ENCODE measurements around the gene AP3S2. TPM values are rescaled to one million over a fixed set of nuclear protein-coding genes. Genes with fewer than 3 reads are reported as not detected.
"Not testable (repeated sequence)": the region's sequence is repeated elsewhere in the genome, so short reads cannot be mapped to it uniquely, and the experiment has no call there.

AP3S2 gene
- total and polyA plus RNA-seq, 9 donors = 23.7 to 35.2 (median 26.6) TPM

DNA sequence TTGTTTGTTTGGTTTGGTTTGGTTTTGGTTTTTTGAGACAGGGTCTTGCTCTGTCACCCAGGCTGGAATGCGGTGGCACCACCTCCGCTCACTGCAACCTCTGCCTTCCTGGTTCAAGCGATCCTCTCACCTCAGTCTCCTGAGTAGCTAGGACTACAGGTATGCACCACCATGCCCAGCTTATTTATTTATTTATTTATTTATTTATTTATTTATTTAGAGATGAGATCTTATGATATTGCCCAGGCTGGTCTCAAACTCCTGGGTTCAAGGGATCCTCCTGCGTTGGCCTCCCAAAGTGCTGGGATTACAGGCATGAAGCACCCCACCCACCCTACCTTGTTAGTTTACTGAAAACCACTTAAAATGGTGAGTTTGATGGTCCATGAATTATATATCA lies 105.2 kb downstream of the AP3S2 start:
- H3K36me3 ChIP-seq (ENCODE audit: control insufficient read depth, insufficient read depth, low read length); DNase-seq; H3K27me3 ChIP-seq (ENCODE audit: control insufficient read depth, insufficient read depth, low read length); H3K9me3 ChIP-seq (replicated peaks; ENCODE audit: control insufficient read depth, low read depth, low read length); H3K27ac ChIP-seq (ENCODE audit: low read length); H3K4me3 ChIP-seq (ENCODE audit: low read length); H3K4me1 ChIP-seq (ENCODE audit: control insufficient read depth, insufficient read depth, low read length): not testable (repeated sequence)
- WGBS (ENCODE audit: insufficient coverage) = no CpG with 5 or more reads among the region's 4 CpGs

DNA sequence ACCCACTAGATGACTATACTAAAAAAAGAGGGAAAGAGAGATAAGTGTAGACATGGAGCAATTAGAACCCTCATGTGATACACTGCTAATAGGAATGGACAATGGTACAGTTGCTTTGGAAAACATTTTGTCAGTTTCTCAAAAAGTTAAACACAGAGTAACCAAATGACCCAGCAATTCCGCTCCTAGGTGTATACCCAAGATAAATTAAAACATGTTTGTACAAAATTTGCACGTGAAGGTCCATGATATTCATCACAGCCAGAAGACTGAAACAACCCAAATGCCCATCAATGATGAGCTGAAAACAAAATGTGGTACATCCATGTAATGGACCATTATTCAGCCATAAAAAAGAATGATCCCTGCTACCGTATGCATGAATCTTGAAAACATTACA lies 105.8 kb downstream of the AP3S2 start:
- H3K27me3 ChIP-seq (ENCODE audit: control insufficient read depth, insufficient read depth, low read length) = no peaks in the 10 kb centered on the region
- no peak for DNase-seq
- no peaks in the 10 kb centered on the region for H3K36me3 ChIP-seq (ENCODE audit: control insufficient read depth, insufficient read depth, low read length)
- no peak overlapping the region for H3K4me3 ChIP-seq (ENCODE audit: low read length)
- WGBS (ENCODE audit: insufficient coverage) = no CpG with 5 or more reads among the region's 3 CpGs
- peaks cover 9% of the 10 kb centered on the region for H3K9me3 ChIP-seq (replicated peaks; ENCODE audit: control insufficient read depth, low read depth, low read length)
- H3K4me1 ChIP-seq (ENCODE audit: control insufficient read depth, insufficient read depth, low read length) = no peaks in the 10 kb centered on the region
- H3K27ac ChIP-seq (ENCODE audit: low read length) = no peak overlapping the region

DNA sequence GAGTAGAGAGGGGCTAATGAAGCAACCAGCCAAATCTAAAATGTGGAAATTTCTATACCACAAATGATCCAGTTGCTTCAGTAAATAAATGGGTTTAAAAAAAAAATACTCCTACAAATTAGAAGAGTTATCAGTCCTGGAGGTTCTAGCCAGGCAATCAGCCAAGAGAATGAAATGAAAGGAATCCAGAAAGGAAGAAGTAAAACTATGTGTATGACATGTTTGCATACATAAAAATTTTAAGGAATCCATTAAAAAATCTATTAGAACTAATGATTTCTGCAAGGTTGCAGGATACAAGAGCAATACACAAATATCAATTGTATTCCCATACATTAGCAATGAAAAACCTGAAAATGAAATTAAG lies 108.0 kb downstream of the AP3S2 start:
- H3K27ac ChIP-seq (ENCODE audit: low read length) = no peak overlapping the region
- peaks cover 9% of the 10 kb centered on the region for H3K9me3 ChIP-seq (replicated peaks; ENCODE audit: control insufficient read depth, low read depth, low read length)
- no peaks in the 10 kb centered on the region for H3K27me3 ChIP-seq (ENCODE audit: control insufficient read depth, insufficient read depth, low read length)
- H3K36me3 ChIP-seq (ENCODE audit: control insufficient read depth, insufficient read depth, low read length) = no peaks in the 10 kb centered on the region
- no peaks in the 10 kb centered on the region for H3K4me1 ChIP-seq (ENCODE audit: control insufficient read depth, insufficient read depth, low read length)
- DNase-seq = no peak
- H3K4me3 ChIP-seq (ENCODE audit: low read length) = no peak overlapping the region

- peaks cover 4% of the 10 kb centered on the region for H3K27me3 ChIP-seq (ENCODE audit: control insufficient read depth, insufficient read depth, low read length)
- no peaks in the 10 kb centered on the region for H3K4me1 ChIP-seq (ENCODE audit: control insufficient read depth, insufficient read depth, low read length)
- no peaks in the 10 kb centered on the region for H3K36me3 ChIP-seq (ENCODE audit: control insufficient read depth, insufficient read depth, low read length)
- 83% methylated on average over 11 of the region's 13 CpGs for WGBS (ENCODE audit: insufficient coverage)
- no peak overlapping the region for H3K27ac ChIP-seq (ENCODE audit: low read length)
- DNase-seq = no peak
- peaks cover 9% of the 10 kb centered on the region for H3K9me3 ChIP-seq (replicated peaks; ENCODE audit: control insufficient read depth, low read depth, low read length)
- H3K4me3 ChIP-seq (ENCODE audit: low read length) = no peak overlapping the region
These were observed 108.6 kb downstream of the AP3S2 start for GRCh38 chr15:89785064-89785773.

GRCh38 chr15:89784686-89784960 lies 109.2 kb downstream of the AP3S2 start:
- WGBS (ENCODE audit: insufficient coverage) = 88% methylated on average over 7 of the region's 7 CpGs
- peaks cover 9% of the 10 kb centered on the region for H3K9me3 ChIP-seq (replicated peaks; ENCODE audit: control insufficient read depth, low read depth, low read length)
- DNase-seq = no peak
- H3K4me3 ChIP-seq (ENCODE audit: low read length) = no peak overlapping the region
- H3K4me1 ChIP-seq (ENCODE audit: control insufficient read depth, insufficient read depth, low read length) = no peaks in the 10 kb centered on the region
- no peak overlapping the region for H3K27ac ChIP-seq (ENCODE audit: low read length)
- peaks cover 4% of the 10 kb centered on the region for H3K27me3 ChIP-seq (ENCODE audit: control insufficient read depth, insufficient read depth, low read length)
- H3K36me3 ChIP-seq (ENCODE audit: control insufficient read depth, insufficient read depth, low read length) = no peaks in the 10 kb centered on the region

- 83% methylated on average over 11 of the region's 15 CpGs for WGBS (ENCODE audit: insufficient coverage)
- Histone ChIP-seq H3K27me3 (ENCODE audit: control insufficient read depth, insufficient read depth, low read length) (peaks cover 4% of the 10 kb centered on the region), H3K4me3 (ENCODE audit: low read length) (no peak overlapping the region), H3K27ac (ENCODE audit: low read length) (no peak overlapping the region), H3K36me3 (ENCODE audit: control insufficient read depth, insufficient read depth, low read length) (no peaks in the 10 kb centered on the region), H3K4me1 (ENCODE audit: control insufficient read depth, insufficient read depth, low read length) (no peaks in the 10 kb centered on the region), H3K9me3 (replicated peaks; ENCODE audit: control insufficient read depth, low read depth, low read length) (peaks cover 9% of the 10 kb centered on the region)
- no peak for DNase-seq
These were observed 109.7 kb downstream of the AP3S2 start for GRCh38 chr15:89783861-89784685.

DNA sequence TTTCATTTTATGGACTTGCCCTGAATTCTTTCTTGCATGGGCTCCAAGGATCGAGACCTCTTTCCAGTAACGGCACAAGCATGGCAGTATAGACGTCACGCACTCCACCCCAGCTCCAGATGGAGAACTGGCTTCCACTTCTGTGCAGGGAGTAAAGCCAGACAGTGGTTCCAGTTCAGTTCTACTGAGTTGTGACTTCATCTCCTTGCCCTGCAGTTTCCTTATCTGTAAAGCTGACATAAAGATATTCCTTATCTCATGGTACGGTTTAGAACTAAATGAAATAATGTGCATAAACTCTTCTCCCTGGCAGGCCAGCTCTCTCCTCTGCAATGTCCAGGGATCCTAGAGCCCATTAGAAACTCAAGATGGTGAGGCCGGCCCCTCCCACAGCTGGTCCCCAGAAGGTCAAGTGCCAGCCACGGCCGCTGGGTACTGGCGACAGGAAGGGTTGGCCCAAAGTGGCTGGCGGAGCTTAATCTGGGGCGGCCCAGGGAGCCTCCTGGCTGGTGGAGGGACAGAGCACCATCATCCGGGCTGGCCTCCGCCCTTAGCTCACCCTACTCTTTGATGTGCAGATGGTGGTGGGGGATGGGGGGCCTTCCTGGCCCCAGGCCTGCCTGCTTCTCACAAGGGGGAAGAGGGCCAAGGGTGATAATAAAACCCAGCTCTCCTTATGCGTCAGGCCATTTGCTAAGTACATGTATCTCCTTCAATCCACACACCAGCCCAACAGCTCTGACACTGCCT lies 110.5 kb downstream of the AP3S2 start:
- H3K4me3 ChIP-seq (ENCODE audit: low read length) = no peak overlapping the region
- DNase-seq = no peak
- WGBS (ENCODE audit: insufficient coverage) = 63% methylated on average over 7 of the region's 14 CpGs
- peaks cover 7% of the 10 kb centered on the region for H3K9me3 ChIP-seq (replicated peaks; ENCODE audit: control insufficient read depth, low read depth, low read length)
- H3K4me1 ChIP-seq (ENCODE audit: control insufficient read depth, insufficient read depth, low read length) = no peaks in the 10 kb centered on the region
- H3K27me3 ChIP-seq (ENCODE audit: control insufficient read depth, insufficient read depth, low read length) = peaks cover 4% of the 10 kb centered on the region
- no peaks in the 10 kb centered on the region for H3K36me3 ChIP-seq (ENCODE audit: control insufficient read depth, insufficient read depth, low read length)
- no peak overlapping the region for H3K27ac ChIP-seq (ENCODE audit: low read length)

- not testable (repeated sequence) for H3K27ac ChIP-seq (ENCODE audit: low read length); H3K27me3 ChIP-seq (ENCODE audit: control insufficient read depth, insufficient read depth, low read length); H3K4me3 ChIP-seq (ENCODE audit: low read length); H3K36me3 ChIP-seq (ENCODE audit: control insufficient read depth, insufficient read depth, low read length); H3K9me3 ChIP-seq (replicated peaks; ENCODE audit: control insufficient read depth, low read depth, low read length); H3K4me1 ChIP-seq (ENCODE audit: control insufficient read depth, insufficient read depth, low read length); DNase-seq
- WGBS (ENCODE audit: insufficient coverage) = no CpG with 5 or more reads among the region's 9 CpGs
These were observed 111.2 kb downstream of the AP3S2 start for GRCh38 chr15:89782619-89782950.

GRCh38 chr15:89781891-89782618 lies 111.7 kb downstream of the AP3S2 start:
- Histone ChIP-seq H3K27me3 (ENCODE audit: control insufficient read depth, insufficient read depth, low read length) (peaks cover 4% of the 10 kb centered on the region), H3K9me3 (replicated peaks; ENCODE audit: control insufficient read depth, low read depth, low read length) (no peaks in the 10 kb centered on the region), H3K36me3 (ENCODE audit: control insufficient read depth, insufficient read depth, low read length) (no peaks in the 10 kb centered on the region), H3K4me1 (ENCODE audit: control insufficient read depth, insufficient read depth, low read length) (peaks cover 1% of the 10 kb centered on the region), H3K4me3 (ENCODE audit: low read length) (no peak overlapping the region), H3K27ac (ENCODE audit: low read length) (no peak overlapping the region)
- no peak for DNase-seq
- 75% methylated on average over 11 of the region's 15 CpGs for WGBS (ENCODE audit: insufficient coverage)

DNA sequence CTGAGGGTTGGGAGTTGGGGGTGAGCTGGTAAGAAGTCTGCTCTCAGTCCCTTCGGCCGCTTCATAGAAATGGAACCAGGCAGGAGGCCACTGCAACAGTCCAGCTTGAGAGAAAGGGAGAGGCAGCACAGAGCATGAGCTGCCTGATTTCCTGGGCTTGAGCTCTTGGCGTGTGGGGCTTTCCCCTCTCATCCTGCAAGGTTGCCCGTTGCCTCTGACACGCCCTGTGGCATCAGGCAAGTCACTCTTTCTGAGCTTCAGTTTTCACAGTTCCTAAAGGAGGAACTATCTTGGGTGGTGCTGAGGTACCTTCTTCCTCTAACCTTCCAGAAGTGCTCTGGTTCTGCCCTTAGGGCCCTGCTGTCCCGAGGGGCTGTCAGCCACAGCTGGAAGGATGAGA lies 112.7 kb downstream of the AP3S2 start:
- H3K9me3 ChIP-seq (replicated peaks; ENCODE audit: control insufficient read depth, low read depth, low read length) = no peaks in the 10 kb centered on the region
- peaks cover 7% of the 10 kb centered on the region for H3K4me1 ChIP-seq (ENCODE audit: control insufficient read depth, insufficient read depth, low read length)
- WGBS (ENCODE audit: insufficient coverage) = 90% methylated on average over 4 of the region's 6 CpGs
- no peak for DNase-seq
- H3K4me3 ChIP-seq (ENCODE audit: low read length) = no peak overlapping the region
- no peak overlapping the region for H3K27ac ChIP-seq (ENCODE audit: low read length)
- H3K27me3 ChIP-seq (ENCODE audit: control insufficient read depth, insufficient read depth, low read length) = peaks cover 4% of the 10 kb centered on the region
- no peaks in the 10 kb centered on the region for H3K36me3 ChIP-seq (ENCODE audit: control insufficient read depth, insufficient read depth, low read length)

Measured in muscle of leg (tissue), 11 donors.